Brain microvascular endothelial cell (primary cell): ENCODE results near the gene NABP1.
A peak's percentile ranks its signal among the peaks of the same experiment; 100 is the strongest.

Experiments used
- DNase-seq: peaks from one replicate; pipeline ENCODE4 v3.0.0-alpha.2; 2020
- H3K27ac ChIP-seq: fragments of 250-450 bp; sonication (Bioruptor Pico); 2 replicates; pipeline ENCODE4 v1.5.1; 2020; ENCODE audit warnings: mild to moderate bottlenecking, moderate library complexity
- H3K27me3 ChIP-seq: fragments of 250-450 bp; sonication (Bioruptor Pico); replicated peaks from 2 replicates; pipeline ENCODE4 v1.5.1; 2020; ENCODE audit warnings: mild to moderate bottlenecking
- H3K36me3 ChIP-seq: fragments of 250-450 bp; sonication (Bioruptor Pico); replicated peaks from 2 replicates; pipeline ENCODE4 v1.5.1; 2020; ENCODE audit warnings: mild to moderate bottlenecking
- H3K4me3 ChIP-seq: 2 replicates; pipeline ENCODE4 v1.5.1; 2011; ENCODE audit warnings: low read depth, mild to moderate bottlenecking, control low read depth, low read length, moderate library complexity
- CTCF ChIP-seq: IDR thresholded peaks from 2 replicates; pipeline ENCODE4 v1.5.1; 2011; ENCODE audit warnings: low read depth, mild to moderate bottlenecking, moderate library complexity, low read length, control low read depth, inconsistent platforms; ENCODE audit errors: missing control alignments
- in situ Hi-C: cut with HindIII; loops from 2 replicates; pipeline ENCODE4 v1.10.0; 2017; ENCODE audit warnings: low sequenced_read_pairs, low pct_ligation_motif_present

NABP1 gene

GRCh38 chr2:191680639-191681038 is 2.7 kb downstream of the NABP1 start:
- Histone ChIP-seq H3K4me3 (peak overlapping the region; percentile 42), H3K36me3 (peaks cover 18% of the 10 kb centered on the region), H3K27me3 (no peaks in the 10 kb centered on the region), H3K27ac (peak overlapping the region; percentile 19)
- in situ Hi-C loops, result loop anchor here (25.0 kb wide), 1 partner anchor 118 kb away; no protein-coding TSS in a partner anchor
- TF ChIP-seq CTCF, result no peak
- no peak for DNase-seq

- in situ Hi-C loops, result loop anchor here (25.0 kb wide), 1 partner anchor 120 kb away; no protein-coding TSS in a partner anchor
- Histone ChIP-seq H3K36me3 (peaks cover 29% of the 10 kb centered on the region), H3K27ac (no peak overlapping the region), H3K27me3 (no peaks in the 10 kb centered on the region), H3K4me3 (peak overlapping the region; percentile 42)
- no peak for TF ChIP-seq CTCF
- DNase-seq, result no peak
Observed at GRCh38 chr2:191682126-191682525, 4.2 kb downstream of the NABP1 start.

- no peak for TF ChIP-seq CTCF
- DNase-seq, result no peak
Observed at GRCh38 chr2:191686066-191686465, 8.1 kb downstream of the NABP1 start.

GRCh38 chr2:191686729-191687128 is 8.8 kb downstream of the NABP1 start:
- in situ Hi-C loops, result loop anchor here (25.0 kb wide), 1 partner anchor 124 kb away; no protein-coding TSS in a partner anchor
- Histone ChIP-seq H3K4me3 (no peak overlapping the region), H3K27ac (peak overlapping the region; percentile 3), H3K36me3 (peaks cover 38% of the 10 kb centered on the region), H3K27me3 (no peaks in the 10 kb centered on the region)
- no peak for TF ChIP-seq CTCF
- no peak for DNase-seq

More at GRCh38 chr2:191686066-191686465, 8.1 kb downstream of the NABP1 start:
- in situ Hi-C loops, result loop anchor here (25.0 kb wide), 1 partner anchor 124 kb away; no protein-coding TSS in a partner anchor
- H3K36me3 ChIP-seq, result peaks cover 38% of the 10 kb centered on the region
- peak overlapping the region; percentile 3 for H3K27ac ChIP-seq
- no peak overlapping the region for H3K4me3 ChIP-seq
- H3K27me3 ChIP-seq, result no peaks in the 10 kb centered on the region

- Histone ChIP-seq H3K27me3 (no peaks in the 10 kb centered on the region), H3K4me3 (no peak overlapping the region), H3K27ac (no peak overlapping the region), H3K36me3 (peaks cover 32% of the 10 kb centered on the region)
- TF ChIP-seq CTCF, result no peak
- in situ Hi-C loops, result loop anchor here (25.0 kb wide), 1 partner anchor 126 kb away; no protein-coding TSS in a partner anchor
- no peak for DNase-seq
Observed at GRCh38 chr2:191687867-191688266, 9.9 kb downstream of the NABP1 start.
